Stimulated activated effector memory CD8-positive, alpha-beta T cell treated with anti-CD3 and anti-CD28 coated beads, Interleukin-12 subunit alpha, Interleukin-12 subunit beta, amount 100 ng/mL, for 72 hours (primary cell): ENCODE data around the gene SNX25.

ENCODE experiments used
- ATAC-seq: fragments of 150-1000 bp; cut with Tn5 transposase; 2 replicates; pipeline ENCODE4 v1.10.0; 2021
- DNase-seq, 2 donors: peaks; one replicate each; pipeline ENCODE4 v3.0.0; 2021 to 2022; ENCODE audit warnings: low spot score in 2 of 2
- H3K27ac Mint-ChIP-seq: one replicate; pipeline ENCODE4 v1.8.0; 2022; ENCODE audit warnings: mild to moderate bottlenecking, mixed read lengths
- H3K36me3 Mint-ChIP-seq: one replicate; pipeline ENCODE4 v1.8.0; 2022; ENCODE audit warnings: mild to moderate bottlenecking, mixed read lengths
- H3K4me1 Mint-ChIP-seq: one replicate; pipeline ENCODE4 v1.8.0; 2022; ENCODE audit warnings: mixed read lengths
- H3K4me3 Mint-ChIP-seq: one replicate; pipeline ENCODE4 v1.8.0; 2022; ENCODE audit warnings: mild to moderate bottlenecking, mixed read lengths
- H3K9me3 Mint-ChIP-seq: one replicate; pipeline ENCODE4 v1.8.0; 2022; ENCODE audit warnings: mixed read lengths

The SNX25 gene

GRCh38 chr4:185370268-185370949, 161.0 kb downstream of the SNX25 start:
- H3K4me1 Mint-ChIP-seq = no peaks in the 10 kb centered on the region
- no peak overlapping the region for H3K4me3 Mint-ChIP-seq
- H3K27ac Mint-ChIP-seq = no peak overlapping the region
- ATAC-seq = no peak
- H3K36me3 Mint-ChIP-seq = no peaks in the 10 kb centered on the region
- no peaks in the 10 kb centered on the region for H3K9me3 Mint-ChIP-seq
- no peak for DNase-seq

GRCh38 chr4:185371702-185372101, 162.3 kb downstream of the SNX25 start:
- H3K4me3 Mint-ChIP-seq = no peak overlapping the region
- H3K9me3 Mint-ChIP-seq = no peaks in the 10 kb centered on the region
- DNase-seq (no peak), ATAC-seq (no peak)
- H3K4me1 Mint-ChIP-seq = no peaks in the 10 kb centered on the region
- no peak overlapping the region for H3K27ac Mint-ChIP-seq
- no peaks in the 10 kb centered on the region for H3K36me3 Mint-ChIP-seq

DNA sequence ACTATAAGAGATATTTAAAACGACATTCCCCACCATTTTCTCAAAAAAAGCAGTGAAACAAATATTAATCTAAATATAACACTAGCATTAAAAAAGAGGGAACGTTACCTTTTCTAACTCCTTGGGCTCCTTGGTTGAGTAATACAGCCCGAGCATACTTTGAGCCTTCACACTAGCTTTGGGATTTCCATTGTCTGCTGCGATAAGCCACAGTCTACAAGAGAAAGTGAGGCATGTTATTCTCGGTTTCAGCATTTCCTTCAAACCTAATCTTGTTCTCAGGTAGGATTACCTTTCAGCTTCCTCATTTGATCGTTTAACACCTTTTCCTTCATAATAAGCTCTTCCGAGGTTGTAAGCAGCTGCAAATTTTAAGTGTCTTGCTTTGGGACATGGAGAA, 164.6 kb downstream of the SNX25 start:
- no peaks in the 10 kb centered on the region for H3K36me3 Mint-ChIP-seq

GRCh38 chr4:185374573-185374972, 165.2 kb downstream of the SNX25 start:
- H3K9me3 Mint-ChIP-seq = no peaks in the 10 kb centered on the region
- H3K36me3 Mint-ChIP-seq = no peaks in the 10 kb centered on the region
- no peak overlapping the region for H3K27ac Mint-ChIP-seq
- no peak for ATAC-seq
- no peak for DNase-seq
- no peaks in the 10 kb centered on the region for H3K4me1 Mint-ChIP-seq
- H3K4me3 Mint-ChIP-seq = no peak overlapping the region

More for the DNA sequence above, 164.6 kb downstream of the SNX25 start:
- no peaks in the 10 kb centered on the region for H3K4me1 Mint-ChIP-seq
- no peak overlapping the region for H3K27ac Mint-ChIP-seq
- ATAC-seq (no peak), DNase-seq (no peak)
- no peak overlapping the region for H3K4me3 Mint-ChIP-seq
- H3K9me3 Mint-ChIP-seq = no peaks in the 10 kb centered on the region

GRCh38 chr4:185378264-185378663, 168.9 kb downstream of the SNX25 start:
- DNase-seq (no peak), ATAC-seq (no peak)
- no peak overlapping the region for H3K27ac Mint-ChIP-seq
- H3K4me3 Mint-ChIP-seq = no peak overlapping the region
- no peaks in the 10 kb centered on the region for H3K36me3 Mint-ChIP-seq
- H3K9me3 Mint-ChIP-seq = peaks cover 6% of the 10 kb centered on the region
- H3K4me1 Mint-ChIP-seq = no peaks in the 10 kb centered on the region

- Mint-ChIP-seq H3K9me3 (peaks cover 6% of the 10 kb centered on the region), H3K4me3 (no peak overlapping the region), H3K4me1 (no peaks in the 10 kb centered on the region), H3K36me3 (no peaks in the 10 kb centered on the region), H3K27ac (no peak overlapping the region)
- ATAC-seq (no peak), DNase-seq (no peak)
Measured at GRCh38 chr4:185379326-185380295, 170.2 kb downstream of the SNX25 start.

- ATAC-seq = no peak
- no peak for DNase-seq
- H3K9me3 Mint-ChIP-seq = peaks cover 6% of the 10 kb centered on the region
- H3K4me1 Mint-ChIP-seq = no peaks in the 10 kb centered on the region
- H3K27ac Mint-ChIP-seq = no peak overlapping the region
- H3K4me3 Mint-ChIP-seq = no peak overlapping the region
- no peaks in the 10 kb centered on the region for H3K36me3 Mint-ChIP-seq
Measured at GRCh38 chr4:185380320-185380719, 170.9 kb downstream of the SNX25 start.

- Mint-ChIP-seq H3K4me1 (no peaks in the 10 kb centered on the region), H3K36me3 (peaks cover 4% of the 10 kb centered on the region), H3K4me3 (no peak overlapping the region), H3K27ac (no peak overlapping the region), H3K9me3 (peaks cover 6% of the 10 kb centered on the region)
- DNase-seq (no peak), ATAC-seq (no peak)
Measured at GRCh38 chr4:185381288-185382196, 172.1 kb downstream of the SNX25 start.

DNA sequence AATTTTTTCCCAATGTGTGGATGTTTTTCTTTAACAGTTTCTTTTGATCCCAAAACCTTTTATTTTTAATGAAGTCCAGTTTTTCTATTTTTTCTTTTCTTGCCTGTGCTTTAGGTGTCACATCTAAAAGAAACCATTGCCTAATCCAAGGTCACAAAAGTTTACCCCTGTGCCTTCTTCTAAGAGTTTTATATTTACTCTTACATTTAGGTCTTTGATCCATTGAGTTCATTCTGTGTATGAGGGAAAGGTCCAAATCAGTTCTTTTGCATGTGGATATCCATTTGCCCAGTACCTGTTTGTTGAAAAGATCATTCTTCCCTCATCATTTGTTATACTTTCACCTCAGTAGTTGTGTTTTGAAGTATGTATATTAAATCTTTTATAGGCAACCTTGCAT, 173.4 kb downstream of the SNX25 start:
- peaks cover 6% of the 10 kb centered on the region for H3K9me3 Mint-ChIP-seq
- H3K4me3 Mint-ChIP-seq = no peak overlapping the region
- DNase-seq = no peak
- no peak overlapping the region for H3K27ac Mint-ChIP-seq
- H3K36me3 Mint-ChIP-seq = peaks cover 4% of the 10 kb centered on the region
- ATAC-seq = no peak
- no peaks in the 10 kb centered on the region for H3K4me1 Mint-ChIP-seq

- Mint-ChIP-seq H3K27ac (no peak overlapping the region), H3K9me3 (peaks cover 6% of the 10 kb centered on the region), H3K4me1 (no peaks in the 10 kb centered on the region), H3K36me3 (peaks cover 4% of the 10 kb centered on the region), H3K4me3 (no peak overlapping the region)
- no peak for ATAC-seq
- no peak for DNase-seq
Measured at GRCh38 chr4:185383451-185383850, 174.1 kb downstream of the SNX25 start.

GRCh38 chr4:185384061-185384460, 174.7 kb downstream of the SNX25 start:
- peaks cover 4% of the 10 kb centered on the region for H3K36me3 Mint-ChIP-seq
- no peak for DNase-seq
- H3K4me1 Mint-ChIP-seq = no peaks in the 10 kb centered on the region
- peaks cover 6% of the 10 kb centered on the region for H3K9me3 Mint-ChIP-seq
- H3K4me3 Mint-ChIP-seq = no peak overlapping the region
- ATAC-seq = no peak
- no peak overlapping the region for H3K27ac Mint-ChIP-seq

DNA sequence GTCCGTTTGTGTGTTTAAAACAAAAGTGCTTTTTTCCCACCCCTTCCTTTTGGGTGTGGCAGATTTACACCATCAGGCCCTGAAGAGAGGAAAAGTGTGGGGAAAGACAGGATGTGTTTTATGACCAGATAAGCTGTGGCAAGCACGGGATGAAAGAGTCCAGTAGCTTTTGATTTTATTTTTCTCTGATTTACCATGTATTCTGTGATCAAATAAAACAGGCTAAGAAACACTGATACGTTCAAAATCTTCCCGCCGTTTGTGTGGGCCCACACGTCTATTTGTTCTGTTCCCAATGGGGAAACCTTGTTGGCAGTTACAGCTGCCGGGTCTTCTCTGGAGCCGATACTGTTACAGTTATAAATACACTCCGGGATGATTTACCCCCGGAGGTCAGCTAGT, 175.5 kb downstream of the SNX25 start:
- H3K9me3 Mint-ChIP-seq = peaks cover 6% of the 10 kb centered on the region
- H3K36me3 Mint-ChIP-seq = peaks cover 4% of the 10 kb centered on the region
- no peaks in the 10 kb centered on the region for H3K4me1 Mint-ChIP-seq
- no peak overlapping the region for H3K4me3 Mint-ChIP-seq
- no peak overlapping the region for H3K27ac Mint-ChIP-seq
- DNase-seq = no peak
- ATAC-seq = no peak

DNA sequence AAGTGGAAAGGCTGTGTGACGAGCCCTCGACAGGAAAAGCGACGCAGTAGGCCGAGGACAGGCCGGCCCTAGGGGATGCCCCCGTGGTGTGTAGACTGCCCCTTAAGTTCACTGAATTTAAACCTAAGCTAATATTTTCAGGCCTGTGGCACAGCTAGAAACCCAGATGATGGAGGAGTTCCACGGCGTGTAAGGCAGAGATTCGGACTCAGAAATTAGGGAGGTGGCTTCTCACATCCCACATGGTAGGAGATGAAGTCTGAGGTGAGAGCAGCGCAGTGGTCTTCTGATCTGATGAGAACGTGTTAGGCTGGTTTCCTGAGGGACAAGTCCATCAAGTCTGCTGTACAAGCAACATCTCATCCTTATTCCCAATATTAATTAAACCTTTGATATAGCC, 178.6 kb downstream of the SNX25 start:
- no peaks in the 10 kb centered on the region for H3K4me1 Mint-ChIP-seq
- no peak overlapping the region for H3K4me3 Mint-ChIP-seq
- DNase-seq (no peak), ATAC-seq (no peak)
- H3K9me3 Mint-ChIP-seq = no peaks in the 10 kb centered on the region
- H3K27ac Mint-ChIP-seq = no peak overlapping the region
- H3K36me3 Mint-ChIP-seq = peaks cover 4% of the 10 kb centered on the region

GRCh38 chr4:185390941-185391340, 181.5 kb downstream of the SNX25 start:
- no peak for DNase-seq
- peaks cover 9% of the 10 kb centered on the region for H3K4me1 Mint-ChIP-seq
- H3K4me3 Mint-ChIP-seq = no peak overlapping the region
- H3K9me3 Mint-ChIP-seq = no peaks in the 10 kb centered on the region
- no peaks in the 10 kb centered on the region for H3K36me3 Mint-ChIP-seq
- H3K27ac Mint-ChIP-seq = no peak overlapping the region
- ATAC-seq = no peak

GRCh38 chr4:185392156-185392555, 182.8 kb downstream of the SNX25 start:
- no peak overlapping the region for H3K27ac Mint-ChIP-seq
- H3K4me3 Mint-ChIP-seq = no peak overlapping the region
- H3K36me3 Mint-ChIP-seq = peaks cover 12% of the 10 kb centered on the region
- ATAC-seq (no peak), DNase-seq (no peak)
- H3K9me3 Mint-ChIP-seq = no peaks in the 10 kb centered on the region
- peaks cover 13% of the 10 kb centered on the region for H3K4me1 Mint-ChIP-seq
